Activated CD4-positive, alpha-beta T cell treated with anti-CD3 and anti-CD28 coated beads, Interleukin-2, amount 10 ng/mL, durations not matched to agents 24 days and 14 days (primary cell): Measurements from ENCODE around the gene TIAM2. TPM values are rescaled to one million over a fixed set of nuclear protein-coding genes. Genes with fewer than 3 reads are reported as not detected.
A peak's percentile ranks its signal among the peaks of the same experiment; 100 is the strongest.

Experiments
- DNase-seq: peaks from one replicate; pipeline ENCODE4 v3.0.0; 2022
- H3K27ac Mint-ChIP-seq: one replicate; pipeline ENCODE4 v1.8.0; 2022; ENCODE audit warnings: mild to moderate bottlenecking, mixed read lengths
- H3K27me3 Mint-ChIP-seq: one replicate; pipeline ENCODE4 v1.8.0; 2022; ENCODE audit warnings: mixed read lengths
- H3K36me3 Mint-ChIP-seq: one replicate; pipeline ENCODE4 v1.8.0; 2022; ENCODE audit warnings: low read depth, mild to moderate bottlenecking, mixed read lengths
- H3K4me1 Mint-ChIP-seq: one replicate; pipeline ENCODE4 v1.8.0; 2021; ENCODE audit warnings: mixed read lengths
- H3K4me3 Mint-ChIP-seq: one replicate; pipeline ENCODE4 v1.8.0; 2022; ENCODE audit warnings: mild to moderate bottlenecking, moderate library complexity, mixed read lengths
- H3K9me3 Mint-ChIP-seq: one replicate; pipeline ENCODE4 v1.8.0; 2021; ENCODE audit warnings: mixed read lengths
- intact Hi-C: fragments of 100-400 bp; cut with micrococcal nuclease; formaldehyde crosslinking; loops from one replicate; pipeline ENCODE4 v1.15.1; 2023
- total RNA-seq: library from RNA; stranded (reverse); gene quantifications from 2 replicates; pipeline ENCODE4 v1.2.3, GENCODE V29; 2022

TIAM2 gene
- total RNA-seq, 1 donor from 2014 or later, result 86.9 TPM

- no peak overlapping the region for H3K27ac Mint-ChIP-seq
- H3K4me3 Mint-ChIP-seq, result no peak overlapping the region
- peaks cover 65% of the 10 kb centered on the region for H3K36me3 Mint-ChIP-seq
- no peak for DNase-seq
- H3K27me3 Mint-ChIP-seq, result no peaks in the 10 kb centered on the region
- intact Hi-C loops, result no loop called here
- peaks cover 3% of the 10 kb centered on the region for H3K4me1 Mint-ChIP-seq
- H3K9me3 Mint-ChIP-seq, result peaks cover 12% of the 10 kb centered on the region
These were observed 246.9 kb downstream of the TIAM2 start for GRCh38 chr6:155241966-155242365.

GRCh38 chr6:155244434-155244833, 249.3 kb downstream of the TIAM2 start:
- Mint-ChIP-seq H3K36me3 (peaks cover 65% of the 10 kb centered on the region), H3K9me3 (peaks cover 7% of the 10 kb centered on the region), H3K4me1 (peaks cover 3% of the 10 kb centered on the region), H3K27ac (no peak overlapping the region), H3K4me3 (no peak overlapping the region), H3K27me3 (no peaks in the 10 kb centered on the region)
- DNase-seq, result no peak
- intact Hi-C loops, result no loop called here

GRCh38 chr6:155245193-155245592, 250.1 kb downstream of the TIAM2 start:
- Mint-ChIP-seq H3K4me1 (peaks cover 3% of the 10 kb centered on the region), H3K4me3 (no peak overlapping the region), H3K27me3 (no peaks in the 10 kb centered on the region), H3K27ac (no peak overlapping the region), H3K36me3 (peaks cover 66% of the 10 kb centered on the region), H3K9me3 (no peaks in the 10 kb centered on the region)
- intact Hi-C loops, result no loop called here
- DNase-seq, result no peak

- Mint-ChIP-seq H3K4me1 (peaks cover 3% of the 10 kb centered on the region), H3K27me3 (no peaks in the 10 kb centered on the region), H3K27ac (no peak overlapping the region), H3K9me3 (no peaks in the 10 kb centered on the region), H3K4me3 (no peak overlapping the region), H3K36me3 (peaks cover 64% of the 10 kb centered on the region)
- no peak for DNase-seq
- intact Hi-C loops, result no loop called here
These were observed 250.7 kb downstream of the TIAM2 start for GRCh38 chr6:155245831-155246230.

- Mint-ChIP-seq H3K4me1 (no peaks in the 10 kb centered on the region), H3K4me3 (no peak overlapping the region), H3K9me3 (no peaks in the 10 kb centered on the region), H3K36me3 (peaks cover 66% of the 10 kb centered on the region), H3K27ac (no peak overlapping the region), H3K27me3 (no peaks in the 10 kb centered on the region)
- intact Hi-C loops, result no loop called here
- DNase-seq, result no peak
These were observed 251.7 kb downstream of the TIAM2 start for GRCh38 chr6:155246825-155247224.

GRCh38 chr6:155247618-155248007, 252.5 kb downstream of the TIAM2 start:
- Mint-ChIP-seq H3K36me3 (peaks cover 61% of the 10 kb centered on the region), H3K9me3 (no peaks in the 10 kb centered on the region), H3K27me3 (no peaks in the 10 kb centered on the region), H3K27ac (no peak overlapping the region), H3K4me1 (no peaks in the 10 kb centered on the region), H3K4me3 (no peak overlapping the region)
- DNase-seq, result no peak
- intact Hi-C loops, result loop anchor here (1.0 kb wide), 2 partner anchors 70 to 319 kb away; no protein-coding TSS in a partner anchor

GRCh38 chr6:155248008-155249001, 253.2 kb downstream of the TIAM2 start:
- H3K4me1 Mint-ChIP-seq, result no peaks in the 10 kb centered on the region
- intact Hi-C loops, result loop anchor here (1.0 kb wide), 2 partner anchors 71 to 320 kb away; no protein-coding TSS in a partner anchor
- DNase-seq, result peak; percentile 63
- no peaks in the 10 kb centered on the region for H3K27me3 Mint-ChIP-seq
- no peaks in the 10 kb centered on the region for H3K9me3 Mint-ChIP-seq
- H3K27ac Mint-ChIP-seq, result no peak overlapping the region
- H3K36me3 Mint-ChIP-seq, result peaks cover 65% of the 10 kb centered on the region
- H3K4me3 Mint-ChIP-seq, result no peak overlapping the region

GRCh38 chr6:155250701-155251381, 255.7 kb downstream of the TIAM2 start:
- H3K36me3 Mint-ChIP-seq, result peaks cover 63% of the 10 kb centered on the region
- H3K9me3 Mint-ChIP-seq, result no peaks in the 10 kb centered on the region
- H3K4me1 Mint-ChIP-seq, result peaks cover 2% of the 10 kb centered on the region
- no peaks in the 10 kb centered on the region for H3K27me3 Mint-ChIP-seq
- DNase-seq, result no peak
- no peak overlapping the region for H3K27ac Mint-ChIP-seq
- intact Hi-C loops, result no loop called here
- H3K4me3 Mint-ChIP-seq, result no peak overlapping the region

- intact Hi-C loops, result no loop called here
- H3K4me1 Mint-ChIP-seq, result peaks cover 2% of the 10 kb centered on the region
- no peaks in the 10 kb centered on the region for H3K27me3 Mint-ChIP-seq
- DNase-seq, result no peak
- H3K36me3 Mint-ChIP-seq, result peaks cover 59% of the 10 kb centered on the region
- H3K27ac Mint-ChIP-seq, result no peak overlapping the region
- H3K9me3 Mint-ChIP-seq, result no peaks in the 10 kb centered on the region
- H3K4me3 Mint-ChIP-seq, result no peak overlapping the region
These were observed 257.5 kb downstream of the TIAM2 start for GRCh38 chr6:155252581-155252980.

- H3K9me3 Mint-ChIP-seq, result no peaks in the 10 kb centered on the region
- H3K27me3 Mint-ChIP-seq, result no peaks in the 10 kb centered on the region
- intact Hi-C loops, result no loop called here
- H3K4me1 Mint-ChIP-seq, result peaks cover 2% of the 10 kb centered on the region
- no peak for DNase-seq
- peaks cover 61% of the 10 kb centered on the region for H3K36me3 Mint-ChIP-seq
- H3K27ac Mint-ChIP-seq, result peak overlapping the region; percentile 52
- no peak overlapping the region for H3K4me3 Mint-ChIP-seq
These were observed 258.2 kb downstream of the TIAM2 start for GRCh38 chr6:155253337-155253736.

- no peak for DNase-seq
- H3K4me3 Mint-ChIP-seq, result no peak overlapping the region
- no peaks in the 10 kb centered on the region for H3K27me3 Mint-ChIP-seq
- peaks cover 58% of the 10 kb centered on the region for H3K36me3 Mint-ChIP-seq
- no peak overlapping the region for H3K27ac Mint-ChIP-seq
- H3K4me1 Mint-ChIP-seq, result peaks cover 2% of the 10 kb centered on the region
- intact Hi-C loops, result no loop called here
- H3K9me3 Mint-ChIP-seq, result no peaks in the 10 kb centered on the region
These were observed 259.0 kb downstream of the TIAM2 start for GRCh38 chr6:155254139-155254538.

GRCh38 chr6:155256122-155256795, 261.1 kb downstream of the TIAM2 start:
- Mint-ChIP-seq H3K27me3 (no peaks in the 10 kb centered on the region), H3K4me1 (peaks cover 2% of the 10 kb centered on the region)
- intact Hi-C loops, result no loop called here

GRCh38 chr6:155257796-155258195, 262.7 kb downstream of the TIAM2 start:
- Mint-ChIP-seq H3K4me1 (peaks cover 10% of the 10 kb centered on the region), H3K4me3 (no peak overlapping the region), H3K27ac (peak overlapping the region; percentile 3), H3K36me3 (peaks cover 35% of the 10 kb centered on the region), H3K27me3 (no peaks in the 10 kb centered on the region), H3K9me3 (no peaks in the 10 kb centered on the region)
- intact Hi-C loops, result no loop called here
- no peak for DNase-seq

More at GRCh38 chr6:155256122-155256795, 261.1 kb downstream of the TIAM2 start:
- Mint-ChIP-seq H3K27ac (no peak overlapping the region), H3K9me3 (no peaks in the 10 kb centered on the region), H3K4me3 (no peak overlapping the region), H3K36me3 (peaks cover 41% of the 10 kb centered on the region)
- DNase-seq, result no peak
